ENCODE measurements around the gene CCSER1.

Gene CCSER1

GRCh38 chr4:90127223-90127705 lies at the start of gene CCSER1:
Gene CCSER1, plus strand, starts transcription at chr4:90127394.
- peak; percentile 6 to 15 for DNase-seq

DNA sequence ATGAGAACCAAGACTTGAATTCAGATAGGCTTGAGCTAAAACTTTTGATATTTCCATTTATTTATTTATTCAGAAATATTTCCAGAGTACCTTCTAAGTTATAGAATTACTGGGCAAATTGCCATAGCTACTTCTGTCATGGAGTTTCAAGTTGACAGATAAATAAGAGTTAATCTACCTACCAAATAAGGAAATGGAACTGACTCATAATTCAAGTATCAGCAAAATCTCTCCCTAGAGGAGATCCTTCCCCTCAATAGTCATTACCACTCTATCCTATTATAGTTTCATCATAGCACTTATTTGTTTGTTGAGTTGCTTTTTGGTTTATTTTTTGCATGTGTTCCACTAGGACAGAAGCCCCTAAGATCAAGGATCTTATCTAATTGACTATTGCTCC lies 48.8 kb upstream of the CCSER1 start:
- DNase-seq, result no peak

- DNase-seq, result no peak
These were observed 47.1 kb upstream of the CCSER1 start for GRCh38 chr4:90080116-90080515.

GRCh38 chr4:90081432-90082144 lies 45.6 kb upstream of the CCSER1 start:
- DNase-seq, result no peak

DNA sequence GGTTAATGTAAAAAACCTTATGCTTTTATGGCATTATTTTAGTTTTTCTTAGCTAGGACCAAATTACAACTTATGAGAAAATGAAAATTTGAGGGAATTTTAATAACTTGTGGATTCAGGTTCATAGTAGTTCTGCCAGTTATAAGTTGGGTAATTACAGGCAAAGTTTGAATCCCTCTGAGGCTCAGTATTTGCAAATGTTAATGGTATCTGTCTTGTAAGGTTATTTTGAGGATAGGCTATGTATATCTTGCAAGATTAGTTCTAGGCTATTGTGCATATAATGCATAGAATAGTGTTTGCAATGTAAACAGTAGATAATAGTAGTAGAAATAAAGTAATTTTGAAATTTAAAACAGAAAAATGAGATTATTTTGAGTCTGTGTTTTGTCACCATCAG lies 44.7 kb upstream of the CCSER1 start:
- no peak for DNase-seq

DNA sequence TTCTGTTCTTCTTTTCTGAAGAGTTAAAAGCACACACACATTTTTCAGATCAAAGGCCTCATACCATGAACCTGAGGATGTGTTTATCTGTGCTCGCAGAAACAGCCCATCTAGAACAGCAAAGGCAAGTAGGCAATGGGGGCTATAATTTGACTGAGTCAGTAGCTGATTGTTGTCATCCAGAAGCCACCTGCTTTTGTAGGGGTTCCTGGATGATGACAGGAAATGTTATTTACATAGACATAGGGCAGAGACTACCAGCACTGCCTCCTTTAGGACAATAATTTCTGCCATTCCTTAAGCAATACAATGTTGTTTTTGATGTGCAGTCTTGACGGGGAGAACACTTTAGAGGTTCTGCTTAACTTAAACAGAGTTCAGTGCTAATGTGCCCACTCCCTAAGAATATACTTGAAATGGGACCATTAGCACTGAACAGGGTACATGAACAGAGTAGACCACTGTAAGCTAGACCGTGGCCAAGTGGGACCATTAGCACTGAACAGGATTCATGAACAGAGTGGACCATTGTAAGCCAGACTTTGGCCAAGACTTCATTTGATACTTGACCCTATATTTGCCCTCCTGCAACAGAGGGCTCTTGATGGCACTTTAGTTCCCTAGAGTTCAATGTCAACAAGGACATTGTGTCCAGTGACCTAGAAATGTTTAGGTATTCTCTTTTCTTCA lies 42.8 kb upstream of the CCSER1 start:
- DNase-seq, result no peak

GRCh38 chr4:90084967-90085295 lies 42.3 kb upstream of the CCSER1 start:
- DNase-seq, result no peak

GRCh38 chr4:90093526-90093925 lies 33.7 kb upstream of the CCSER1 start:
- DNase-seq, result no peak

- no peak for DNase-seq
These were observed 32.2 kb upstream of the CCSER1 start for GRCh38 chr4:90095000-90095399.

DNA sequence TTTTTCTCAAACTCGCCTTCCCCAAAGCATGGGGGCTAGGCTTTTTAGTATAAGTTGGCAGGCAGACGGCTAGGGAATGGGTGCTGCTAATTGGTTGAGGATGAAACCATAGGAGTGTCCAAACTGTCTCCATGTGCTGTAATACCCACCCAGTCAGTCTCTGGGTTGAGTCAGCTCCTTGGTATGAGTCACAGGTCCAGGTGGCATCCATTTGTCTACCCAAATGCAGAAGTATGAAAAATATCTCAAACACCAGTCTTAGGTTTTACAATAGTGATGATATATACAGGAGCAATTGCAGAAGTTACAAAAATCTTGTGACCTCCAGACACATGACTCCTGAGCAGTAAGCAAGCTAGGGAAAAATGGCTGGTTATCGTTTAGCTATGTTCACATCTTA lies 27.4 kb upstream of the CCSER1 start:
- DNase-seq, result no peak

DNA sequence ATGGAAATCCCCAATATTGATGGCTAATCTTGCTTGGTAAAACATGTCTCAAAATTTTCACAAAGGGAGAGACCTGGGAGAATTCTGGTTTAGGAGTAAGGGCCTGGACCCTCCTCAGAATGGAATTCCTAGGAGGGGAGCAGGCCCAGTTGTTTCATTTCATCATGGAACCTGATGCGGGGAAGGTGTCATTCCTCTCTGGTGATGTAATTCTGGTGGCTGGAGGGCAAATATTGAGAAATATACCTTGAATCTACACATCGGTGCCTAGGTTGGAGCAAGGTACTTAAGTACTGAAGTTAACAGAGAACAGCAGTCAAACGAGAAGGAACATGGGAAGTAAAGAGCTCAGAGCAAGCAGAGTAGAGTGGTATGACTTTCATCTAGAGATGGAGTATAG lies 23.2 kb upstream of the CCSER1 start:
- DNase-seq, result no peak

DNA sequence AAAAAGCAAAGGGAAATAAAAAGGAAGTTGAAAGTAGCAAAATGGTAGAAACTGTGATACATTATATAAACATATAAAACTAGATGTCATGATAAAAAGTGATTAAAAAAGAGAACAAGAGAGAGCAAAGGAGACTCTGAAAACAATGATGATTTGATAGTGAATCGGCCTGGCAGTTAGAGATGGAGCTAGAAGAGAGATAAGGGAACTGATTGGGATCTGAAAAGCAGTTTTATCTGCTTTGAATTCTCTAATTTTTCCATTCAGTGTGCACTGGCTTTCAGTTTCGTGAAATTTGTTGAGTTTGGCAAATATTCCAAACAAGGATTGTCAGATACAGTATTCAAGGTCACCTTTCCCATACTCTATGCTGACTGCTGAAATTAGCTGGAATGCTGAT lies 21.9 kb upstream of the CCSER1 start:
- DNase-seq, result no peak

GRCh38 chr4:90112715-90113114 lies 14.5 kb upstream of the CCSER1 start:
- no peak for DNase-seq

GRCh38 chr4:90113881-90114457 lies 13.2 kb upstream of the CCSER1 start:
- no peak for DNase-seq

- no peak for DNase-seq
These were observed 8.5 kb upstream of the CCSER1 start for GRCh38 chr4:90118527-90119195.

DNA sequence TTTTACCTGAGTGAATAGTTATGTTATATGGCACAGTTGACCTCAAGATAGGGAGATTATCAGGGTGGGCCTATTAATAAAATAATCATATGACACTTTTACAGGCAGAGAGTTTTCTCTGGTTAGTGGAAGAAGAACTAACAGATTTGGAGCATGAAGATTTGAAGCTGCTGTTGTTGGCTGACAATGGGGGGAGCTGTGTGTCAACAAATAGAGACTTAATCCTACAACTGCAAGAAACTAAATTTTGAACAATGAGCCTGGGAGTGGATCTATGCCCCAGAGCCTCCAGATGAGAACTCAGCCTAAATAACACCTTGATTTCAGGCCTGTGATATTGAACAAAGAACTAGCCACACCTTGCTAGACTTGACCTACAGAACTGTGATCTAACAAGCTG lies 7.2 kb upstream of the CCSER1 start:
- no peak for DNase-seq

GRCh38 chr4:90120815-90121214 lies 6.4 kb upstream of the CCSER1 start:
- DNase-seq, result no peak

- DNase-seq, result no peak
These were observed 5.4 kb upstream of the CCSER1 start for GRCh38 chr4:90121676-90122354.

GRCh38 chr4:90122355-90122748 lies 4.8 kb upstream of the CCSER1 start:
- DNase-seq, result no peak

GRCh38 chr4:90124276-90124675 lies 2.9 kb upstream of the CCSER1 start:
- no peak for DNase-seq

- no peak for DNase-seq
These were observed 389 bp upstream of the CCSER1 start for GRCh38 chr4:90126805-90127204.

DNA sequence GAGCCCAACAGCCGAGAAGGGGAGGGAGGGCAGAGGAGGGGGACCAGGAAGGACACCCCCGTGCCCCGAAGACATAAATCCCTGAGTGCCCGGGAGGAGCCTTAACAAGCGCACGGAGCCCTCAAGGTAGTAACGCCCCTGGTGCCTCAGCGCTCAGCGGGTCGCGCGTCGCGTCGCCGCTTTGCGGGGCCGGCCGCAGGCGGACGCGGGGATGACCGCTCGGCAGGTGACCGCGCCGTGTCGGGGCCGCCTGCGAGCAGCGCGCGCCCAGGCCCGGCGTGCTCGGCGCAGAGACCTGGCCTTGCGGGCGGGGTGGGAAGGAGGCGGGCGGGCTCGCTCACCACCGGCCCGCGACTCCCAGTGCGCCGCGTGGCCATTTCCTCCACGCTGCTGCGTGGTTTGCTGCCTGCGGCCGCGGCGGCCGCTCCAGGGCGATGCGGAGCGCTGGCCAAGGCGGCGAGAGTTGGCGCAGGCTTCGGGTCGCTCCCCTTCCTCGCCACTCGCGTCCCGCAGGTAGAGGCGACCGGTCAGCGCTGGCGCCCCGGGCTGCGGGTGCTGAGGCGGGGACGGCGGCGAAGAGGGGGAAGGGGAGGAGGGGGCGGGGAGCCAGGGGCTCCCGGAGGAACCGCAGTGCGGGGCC lies 632 bp downstream of the CCSER1 start:
- no peak for DNase-seq
